IMR-90 (cell line): Measurements from ENCODE around the gene CHML. TPM values are rescaled to one million over a fixed set of nuclear protein-coding genes. Genes with fewer than 3 reads are reported as not detected.

Experiments
- ATAC-seq: fragments of 200-7000 bp; cut with Tn5 transposase; 2 replicates; pipeline ENCODE4 v1.9.1; 2020; ENCODE audit warnings: low read depth, mild to moderate bottlenecking, moderate library complexity
- BruUV-seq: library from RNA; stranded (reverse); fragments of 400-500 nt; replicated peaks from 2 replicates; lab custom pipeline; 2021; lab: Mats Ljungman, UMichigan
- CTCF ChIA-PET: fragments of 300-600 bp; formaldehyde crosslinking; extraction: SDS; loops from one replicate; lab custom pipeline; 2021; ENCODE audit warnings: antibody characterized with exemption; lab: Yijun Ruan, JAX
- POLR2A ChIA-PET: fragments of 300-600 bp; sonication (Branson Sonifier 250); formaldehyde crosslinking; loops from one replicate; lab custom pipeline; 2022; ENCODE audit warnings: antibody characterized with exemption; ENCODE audit not compliant: unreplicated experiment; lab: Charles Lee
- DNase-seq: peaks from one replicate; pipeline ENCODE4 v3.0.0; 2013
- H2AFZ ChIP-seq: replicated peaks from 2 replicates; pipeline ENCODE3; 2013; ENCODE audit warnings: low read length, mild to moderate bottlenecking; ENCODE audit not compliant: poor library complexity
- H2AK5ac ChIP-seq: 2 replicates; pipeline ENCODE4 v1.6.1; 2013; ENCODE audit warnings: low read depth, low read length, inconsistent platforms
- H2AK9ac ChIP-seq: replicated peaks from 2 replicates; pipeline ENCODE3; 2013; ENCODE audit warnings: mild to moderate bottlenecking, low read depth, low read length, moderate library complexity; ENCODE audit not compliant: poor library complexity
- H2BK120ac ChIP-seq: 2 replicates; pipeline ENCODE4 v1.6.1; 2013; ENCODE audit warnings: low read depth, low read length, inconsistent platforms
- H2BK15ac ChIP-seq: 3 replicates; pipeline ENCODE4 v1.6.1; 2013; ENCODE audit warnings: low read depth, low read length, inconsistent platforms
- H2BK20ac ChIP-seq: 2 replicates; pipeline ENCODE4 v1.6.1; 2013; ENCODE audit warnings: low read depth, mild to moderate bottlenecking, inconsistent platforms, low read length, moderate library complexity
- H2BK5ac ChIP-seq: 2 replicates; pipeline ENCODE4 v1.6.1; 2013; ENCODE audit warnings: mild to moderate bottlenecking, low read depth, low read length, inconsistent platforms; ENCODE audit not compliant: poor library complexity, severe bottlenecking
- H3K14ac ChIP-seq: replicated peaks from 2 replicates; pipeline ENCODE4 v1.6.1; 2013; ENCODE audit warnings: low read depth, low read length, inconsistent platforms
- H3K18ac ChIP-seq: 2 replicates; pipeline ENCODE4 v1.6.1; 2013; ENCODE audit warnings: low read depth, low read length, control low read depth
- H3K23ac ChIP-seq: 2 replicates; pipeline ENCODE4 v1.6.1; 2013; ENCODE audit warnings: low read depth, low read length, inconsistent platforms
- H3K27ac ChIP-seq: 2 replicates; pipeline ENCODE4 v1.5.1; 2013; ENCODE audit warnings: mild to moderate bottlenecking, control low read depth, low read length; ENCODE audit not compliant: insufficient read depth
- H3K27me3 ChIP-seq: 2 replicates; pipeline ENCODE4 v1.6.1; 2013; ENCODE audit warnings: low read length; ENCODE audit not compliant: control insufficient read depth, insufficient read depth
- H3K36me3 ChIP-seq: 2 replicates; pipeline ENCODE4 v1.6.1; 2013; ENCODE audit warnings: low read length, mixed read lengths; ENCODE audit not compliant: control insufficient read depth, insufficient read depth
- H3K4ac ChIP-seq: 2 replicates; pipeline ENCODE4 v1.6.1; 2013; ENCODE audit warnings: low read depth, low read length, inconsistent platforms
- H3K4me1 ChIP-seq: 2 replicates; pipeline ENCODE4 v1.6.1; 2013; ENCODE audit warnings: low read length, mixed read lengths; ENCODE audit not compliant: control insufficient read depth, insufficient read depth
- H3K4me2 ChIP-seq: 2 replicates; pipeline ENCODE4 v1.6.1; 2013; ENCODE audit warnings: low read depth, mild to moderate bottlenecking, control low read depth, low read length, moderate library complexity
- H3K4me3 ChIP-seq: 2 replicates; pipeline ENCODE4 v1.5.1; 2013; ENCODE audit warnings: low read depth, mild to moderate bottlenecking, control low read depth, low read length, moderate library complexity; ENCODE audit not compliant: insufficient read depth
- H3K56ac ChIP-seq: 2 replicates; pipeline ENCODE4 v1.6.1; 2013; ENCODE audit warnings: low read length, inconsistent platforms; ENCODE audit not compliant: insufficient read depth; ENCODE audit errors: extremely low read depth
- H3K79me1 ChIP-seq, 2 experiments: 2 replicates each; pipeline ENCODE4 v1.6.1; 2013; ENCODE audit warnings: low read length in 2 of 2, inconsistent platforms in 1 of 2, low read depth in 1 of 2
- H3K9ac ChIP-seq: 2 replicates; pipeline ENCODE4 v1.6.1; 2013; ENCODE audit warnings: low read depth, low read length, control low read depth
- H3K9me1 ChIP-seq: 2 replicates; pipeline ENCODE4 v1.6.1; 2013; ENCODE audit warnings: low read length, inconsistent platforms; ENCODE audit not compliant: insufficient read depth
- H3K9me3 ChIP-seq: 2 replicates; pipeline ENCODE4 v1.6.1; 2013; ENCODE audit warnings: low read length; ENCODE audit not compliant: control insufficient read depth, insufficient read depth
- H4K20me1 ChIP-seq: 2 replicates; pipeline ENCODE4 v1.6.1; 2013; ENCODE audit warnings: low read length, inconsistent platforms; ENCODE audit not compliant: insufficient read depth
- H4K5ac ChIP-seq: 2 replicates; pipeline ENCODE4 v1.6.1; 2013; ENCODE audit warnings: mild to moderate bottlenecking, low read depth, low read length, control low read depth
- H4K8ac ChIP-seq, 2 experiments: 2 replicates each; pipeline ENCODE4 v1.6.1; 2013; ENCODE audit warnings: low read depth in 2 of 2, low read length in 2 of 2, control low read depth in 1 of 2, inconsistent platforms in 1 of 2
- H4K91ac ChIP-seq: 2 replicates; pipeline ENCODE4 v1.6.1; 2013; ENCODE audit warnings: low read depth, low read length, inconsistent platforms; ENCODE audit not compliant: insufficient read depth
- BHLHE40 ChIP-seq: fragments of 150-350 bp; IDR thresholded peaks from 2 replicates; pipeline ENCODE4 v1.6.1; 2016; ENCODE audit warnings: mild to moderate bottlenecking, low read depth, low read length
- CTCF ChIP-seq: conservative IDR thresholded peaks from 2 replicates; pipeline ENCODE4 v1.5.1; 2012; ENCODE audit warnings: mild to moderate bottlenecking, low read depth, low read length, improper control_type of control experiment
- FOS ChIP-seq: fragments of 150-350 bp; IDR thresholded peaks from 2 replicates; pipeline ENCODE4 v1.6.1; 2016; ENCODE audit warnings: low read depth, low read length
- MAFK ChIP-seq: IDR thresholded peaks from 2 replicates; pipeline ENCODE4 v1.6.1; 2012; ENCODE audit warnings: low read depth, low read length, improper control_type of control experiment
- MAZ ChIP-seq: IDR thresholded peaks from 2 replicates; pipeline ENCODE4 v1.6.1; 2012; ENCODE audit warnings: low read depth, mild to moderate bottlenecking, low read length, improper control_type of control experiment, moderate library complexity, borderline replicate concordance
- POLR2A ChIP-seq: IDR thresholded peaks from 2 replicates; pipeline ENCODE4 v1.6.1; 2012; ENCODE audit warnings: mild to moderate bottlenecking, low read depth, low read length
- WGBS, 2 experiments: methylation state at CpG; one replicate each; pipeline versions ENCODE4 v1.1.5 to v1.1.7; 2013; ENCODE audit warnings: missing lambda C conversion rate in 2 of 2; ENCODE audit not compliant: insufficient read length in 1 of 2; ENCODE audit errors: extremely low coverage in 2 of 2; 5-methylcytosine and 5-hydroxymethylcytosine counted together
- dilution Hi-C: fragments of 300-500 bp; cut with HindIII; formaldehyde crosslinking; loops from one replicate; pipeline ENCODE4 v1.14.3; 2018; ENCODE audit warnings: low sequenced_read_pairs; ENCODE audit not compliant: unreplicated experiment
- in situ Hi-C: fragments of 300-500 bp; cut with MboI; formaldehyde crosslinking; loops from 3 replicates; pipeline ENCODE4 v1.14.3; 2019; ENCODE audit warnings: low sequenced_read_pairs, inconsistent platforms, mixed read lengths
- intact Hi-C: fragments of 100-400 bp; cut with micrococcal nuclease; formaldehyde crosslinking; loops from 2 replicates; pipeline ENCODE4 v1.10.0; 2022
- polyA plus RNA-seq, 3 experiments: library from polyadenylated mRNA; depleted of rRNA; stranded (reverse); fragments of >200 nt; gene quantifications; 2 replicates each; pipeline ENCODE4 v1.2.3, GENCODE V29; 2012; ENCODE audit warnings: low replicate concordance in 1 of 3
- total RNA-seq: library from RNA; depleted of rRNA; stranded (reverse); fragments of >200 nt; gene quantifications from 2 replicates; pipeline ENCODE4 v1.2.3, GENCODE V29; 2012

CHML gene
- total and polyA plus RNA-seq, 2 of the 4 experiments (the other 2 are of a cell fraction): 5.3 to 25.6 TPM

DNA sequence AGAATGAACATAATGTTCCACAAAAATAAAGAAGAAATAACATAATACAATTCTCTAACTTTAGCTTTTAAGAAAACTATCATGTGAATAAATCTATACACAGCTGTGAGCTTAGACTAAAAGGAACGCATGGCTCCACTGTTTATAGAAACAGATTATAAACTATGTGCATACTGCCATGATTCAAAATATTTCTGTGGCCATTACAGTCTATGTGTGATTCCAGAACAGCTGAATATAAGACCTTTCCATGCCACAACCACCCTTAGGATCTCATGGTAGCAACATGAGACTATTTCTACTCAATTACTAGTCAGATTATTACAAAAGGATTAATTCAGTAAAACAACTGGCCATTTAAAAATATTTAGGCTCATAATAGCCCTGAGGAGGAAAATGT lies 3.9 kb downstream of the CHML start:
- H3K18ac ChIP-seq: no peak overlapping the region
- no peak overlapping the region for H4K8ac ChIP-seq
- TF ChIP-seq FOS (no peak), POLR2A (no peak), MAFK (no peak), BHLHE40 (no peak), CTCF (no peak), MAZ (no peak)
- 0 out of 2 replicates have a peak, but pooled peaks cover 6% of the 10 kb centered on the region for H4K20me1 ChIP-seq
- no peak overlapping the region for H2BK15ac ChIP-seq
- ChIA-PET CTCF (interaction anchor here (0.6 to 1.7 kb wide), 2 partner anchors 9 to 25 kb away, joined by 3 to 5 read pairs; no protein-coding TSS in a partner anchor), POLR2A (interaction anchor here (0.5 kb wide), 1 partner anchor 202 kb away, joined by 3 read pairs; no protein-coding TSS in a partner anchor)
- no peak overlapping the region for H2AK5ac ChIP-seq
- no TSS peak for BruUV-seq
- no peak overlapping the region for H2BK120ac ChIP-seq
- H3K56ac ChIP-seq: no peak overlapping the region
- peaks cover 3% of the 10 kb centered on the region; the same call in 1 of the 2 replicates for H3K36me3 ChIP-seq
- no peak overlapping the region for H4K5ac ChIP-seq
- H3K9me3 ChIP-seq: no peaks in the 10 kb centered on the region
- no peak overlapping the region for H3K4ac ChIP-seq
- no peak overlapping the region for H3K27ac ChIP-seq
- no peak overlapping the region for H2AFZ ChIP-seq
- H3K79me1 ChIP-seq: peaks cover 15 to 35% of the 10 kb centered on the region in 2 experiments
- peak overlapping the region; percentile 40 for H2BK5ac ChIP-seq
- no peak overlapping the region for H2AK9ac ChIP-seq
- no peak overlapping the region; the same call in 1 of the 2 replicates for H3K4me2 ChIP-seq
- ATAC-seq: peak; percentile 13
- dilution Hi-C loops (no loop called here), intact Hi-C loops (loop anchor here (2.0 kb wide), 2 partner anchors 23 to 199 kb away; no protein-coding TSS in a partner anchor), in situ Hi-C loops (no loop called here)
- H3K23ac ChIP-seq: no peak overlapping the region
- DNase-seq: peak; percentile 71
- no peaks in the 10 kb centered on the region for H3K27me3 ChIP-seq
- H4K91ac ChIP-seq: no peak overlapping the region
- H3K9ac ChIP-seq: no peak overlapping the region
- H3K4me1 ChIP-seq: peaks cover 12% of the 10 kb centered on the region
- peaks cover 11% of the 10 kb centered on the region for H3K9me1 ChIP-seq
- WGBS, 2 experiments: no CpG with 5 or more reads among the region's 1 CpG
- H3K4me3 ChIP-seq: no peak overlapping the region
- H3K14ac ChIP-seq: no peak overlapping the region
- H2BK20ac ChIP-seq: no peak overlapping the region
